Vagina (tissue), 2 donors: ENCODE results near the gene MS4A6E.

ENCODE experiments used
- CTCF ChIP-seq, 3 experiments: fragments of 450-650 bp in 2 of 3; fragments of 200-600 bp in 1 of 3; sonication (generic) in 1 of 3; IDR thresholded peaks; one replicate each; pipeline ENCODE4 v1.5.1; 2017 to 2019; ENCODE audit warnings: antibody characterized with exemption in 3 of 3, mild to moderate bottlenecking in 2 of 3, moderate library complexity in 2 of 3
- POLR2AphosphoS5 ChIP-seq, 2 donors: sonication (generic); formaldehyde crosslinking; IDR thresholded peaks; one replicate each; pipeline ENCODE4 v1.9.0; 2017; ENCODE audit warnings: antibody characterized with exemption in 2 of 2, mild to moderate bottlenecking in 2 of 2, low read depth in 1 of 2; ENCODE audit not compliant: insufficient read depth in 1 of 2

GRCh38 chr11:60372767-60373166 is 45.7 kb downstream of the MS4A6E start:
- TF ChIP-seq CTCF (IDR thresholded peaks at IDR 0.05) (no peak), POLR2AphosphoS5 (IDR thresholded peaks at IDR 0.05; ENCODE audit: insufficient read depth in 1 of 2, low read depth in 1 of 2) (no peak)
